Measurements from ENCODE around the gene PLPPR3.

Gene PLPPR3

DNA sequence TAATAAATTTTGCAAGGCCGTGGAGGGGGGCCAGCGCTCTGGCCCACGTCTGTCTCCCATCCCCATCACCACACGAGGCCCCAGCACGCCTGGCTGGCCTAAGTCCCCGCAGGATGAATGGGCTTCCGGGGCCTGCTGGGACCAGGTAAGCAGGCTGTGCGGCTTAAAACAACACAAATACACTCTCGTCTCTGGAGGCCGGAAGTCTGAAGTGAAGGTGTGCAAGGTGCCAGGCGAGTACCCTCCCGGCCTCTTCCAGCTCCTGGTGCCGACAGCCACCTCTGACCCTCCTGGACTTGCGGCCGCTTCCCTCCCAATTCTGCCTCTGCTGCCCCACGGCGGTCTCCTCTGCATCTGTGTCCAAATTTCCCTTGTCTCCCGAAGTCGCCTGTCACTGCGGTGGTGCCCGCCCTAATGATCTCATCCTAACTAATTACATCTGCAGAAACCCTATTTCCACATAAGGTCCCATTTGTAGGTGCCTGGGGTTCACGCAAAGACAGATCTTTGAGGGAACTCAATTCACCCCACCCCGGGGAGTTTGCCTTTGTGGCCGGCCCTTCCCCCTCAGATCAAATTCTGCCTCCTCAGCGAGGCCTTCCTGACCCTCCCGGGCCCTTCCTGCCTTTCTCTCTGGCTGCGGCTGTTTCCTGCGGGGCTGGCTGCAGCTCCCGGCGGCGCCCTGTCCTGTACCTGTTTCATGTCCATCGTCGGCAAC lies 32.6 kb downstream of the PLPPR3 start:
- TF ChIP-seq ZFX (IDR thresholded peaks at IDR 0.05; ENCODE audit: borderline replicate concordance), result no peak
- TF ChIP-seq, protein P1, sequence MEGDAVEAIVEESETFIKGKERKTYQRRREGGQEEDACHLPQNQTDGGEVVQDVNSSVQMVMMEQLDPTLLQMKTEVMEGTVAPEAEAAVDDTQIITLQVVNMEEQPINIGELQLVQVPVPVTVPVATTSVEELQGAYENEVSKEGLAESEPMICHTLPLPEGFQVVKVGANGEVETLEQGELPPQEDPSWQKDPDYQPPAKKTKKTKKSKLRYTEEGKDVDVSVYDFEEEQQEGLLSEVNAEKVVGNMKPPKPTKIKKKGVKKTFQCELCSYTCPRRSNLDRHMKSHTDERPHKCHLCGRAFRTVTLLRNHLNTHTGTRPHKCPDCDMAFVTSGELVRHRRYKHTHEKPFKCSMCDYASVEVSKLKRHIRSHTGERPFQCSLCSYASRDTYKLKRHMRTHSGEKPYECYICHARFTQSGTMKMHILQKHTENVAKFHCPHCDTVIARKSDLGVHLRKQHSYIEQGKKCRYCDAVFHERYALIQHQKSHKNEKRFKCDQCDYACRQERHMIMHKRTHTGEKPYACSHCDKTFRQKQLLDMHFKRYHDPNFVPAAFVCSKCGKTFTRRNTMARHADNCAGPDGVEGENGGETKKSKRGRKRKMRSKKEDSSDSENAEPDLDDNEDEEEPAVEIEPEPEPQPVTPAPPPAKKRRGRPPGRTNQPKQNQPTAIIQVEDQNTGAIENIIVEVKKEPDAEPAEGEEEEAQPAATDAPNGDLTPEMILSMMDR (IDR thresholded peaks at IDR 0.05), result no peak
- H3K27ac ChIP-seq, result no peak overlapping the region

DNA sequence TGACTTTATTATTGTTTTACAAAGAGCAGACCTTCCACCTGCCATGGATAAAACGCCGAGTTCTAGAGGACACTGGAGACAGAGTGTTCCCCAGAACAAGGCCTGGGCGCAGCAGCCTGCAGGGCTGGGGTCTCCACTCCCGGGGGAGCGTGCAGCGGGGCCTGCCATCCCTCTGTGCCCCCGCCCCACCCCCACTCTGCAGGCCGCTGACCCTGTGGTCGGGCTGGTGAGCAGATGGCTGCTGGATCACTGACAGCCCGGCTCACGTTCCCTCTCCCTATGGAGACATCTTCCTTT lies 33.1 kb downstream of the PLPPR3 start:
- H3K27ac ChIP-seq, result no peak overlapping the region
- no peak for TF ChIP-seq ZFX (IDR thresholded peaks at IDR 0.05; ENCODE audit: borderline replicate concordance)
- TF ChIP-seq, protein P1 (IDR thresholded peaks at IDR 0.05), result no peak

DNA sequence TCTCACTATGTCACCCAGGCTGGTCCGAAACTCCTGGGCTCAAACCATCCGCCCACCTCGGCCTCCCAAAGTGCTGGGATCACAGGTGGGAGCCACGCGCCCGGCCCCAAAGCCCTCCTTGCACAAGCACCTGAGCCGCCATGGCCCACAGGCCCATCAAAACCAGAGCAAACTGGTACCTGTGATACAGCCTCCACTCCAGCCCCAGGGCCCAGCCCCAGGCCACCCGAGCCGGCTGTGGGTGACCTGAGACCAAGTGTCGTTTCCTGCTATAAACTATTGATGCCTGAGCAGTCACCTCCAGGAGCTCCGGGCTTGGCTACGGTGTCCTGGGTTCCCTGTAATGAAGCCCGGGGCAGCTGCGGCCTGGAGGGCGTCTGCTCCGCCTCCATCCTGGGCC lies 34.2 kb downstream of the PLPPR3 start:
- H3K27ac ChIP-seq, result no peak overlapping the region
- TF ChIP-seq, protein P1 (IDR thresholded peaks at IDR 0.05), result no peak
- TF ChIP-seq ZFX (IDR thresholded peaks at IDR 0.05; ENCODE audit: borderline replicate concordance), result no peak

DNA sequence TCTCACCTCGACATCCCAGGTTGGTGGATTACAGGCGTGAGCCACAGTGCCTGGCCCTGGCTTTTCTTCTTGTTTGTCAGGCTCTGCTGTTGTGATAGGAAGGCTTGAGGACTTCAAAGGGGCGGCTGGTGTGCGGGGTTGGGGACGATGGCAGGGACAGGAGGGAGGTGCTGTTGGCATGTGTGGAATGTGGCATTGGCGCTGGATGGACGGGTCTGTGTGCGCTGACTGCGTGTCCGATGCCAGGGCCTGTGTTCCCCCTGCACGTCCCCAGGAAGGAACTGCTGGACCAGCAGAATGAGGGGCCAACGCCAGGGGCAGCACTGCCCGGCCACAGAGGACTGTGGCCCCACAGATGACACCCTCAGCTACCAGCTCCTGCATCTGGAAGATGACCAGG lies 37.2 kb downstream of the PLPPR3 start:
- no peak for TF ChIP-seq ZFX (IDR thresholded peaks at IDR 0.05; ENCODE audit: borderline replicate concordance)
- TF ChIP-seq, protein P1 (IDR thresholded peaks at IDR 0.05), result no peak
- no peak overlapping the region for H3K27ac ChIP-seq

DNA sequence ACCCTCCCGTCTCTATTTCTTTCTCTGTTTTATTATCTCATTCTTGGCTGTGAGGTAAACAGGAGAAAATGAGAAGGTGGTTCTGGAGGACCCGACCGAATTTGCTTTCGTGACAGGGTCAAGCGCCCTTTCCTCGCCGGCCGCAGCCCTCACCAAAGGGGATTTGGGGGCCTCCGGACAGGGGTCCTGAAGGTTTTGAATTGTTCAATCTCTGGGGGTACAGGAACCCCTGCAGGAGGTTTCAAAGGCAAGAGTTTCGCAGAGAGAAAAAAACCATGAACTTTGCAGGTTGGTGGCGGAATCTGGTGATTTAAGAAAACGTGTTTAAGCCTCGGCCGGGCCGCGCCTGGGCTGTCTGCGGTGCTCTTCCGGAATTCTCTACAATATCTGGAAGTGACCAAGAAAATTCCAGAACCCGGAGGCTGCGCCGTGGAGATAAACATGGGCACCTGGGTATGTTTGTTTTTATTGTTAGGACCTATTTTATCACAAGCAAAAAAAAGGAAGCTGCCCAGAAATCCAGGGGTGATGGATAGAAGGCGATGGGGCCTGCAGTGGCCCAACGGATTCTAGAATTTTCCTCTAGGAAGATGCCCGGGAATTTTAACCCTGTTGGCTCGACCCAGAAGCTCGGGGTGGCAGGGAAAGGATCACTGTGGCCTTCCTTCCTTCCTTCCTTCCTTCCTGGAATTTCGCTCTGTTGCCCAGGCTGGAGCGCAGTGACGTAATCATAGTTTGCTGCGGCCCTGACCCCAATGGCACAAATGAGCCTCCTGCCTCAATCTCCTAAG lies 38.7 kb downstream of the PLPPR3 start:
- H3K27ac ChIP-seq, result no peak overlapping the region
- TF ChIP-seq, protein P1 (IDR thresholded peaks at IDR 0.05), result no peak
- no peak for TF ChIP-seq ZFX (IDR thresholded peaks at IDR 0.05; ENCODE audit: borderline replicate concordance)

DNA sequence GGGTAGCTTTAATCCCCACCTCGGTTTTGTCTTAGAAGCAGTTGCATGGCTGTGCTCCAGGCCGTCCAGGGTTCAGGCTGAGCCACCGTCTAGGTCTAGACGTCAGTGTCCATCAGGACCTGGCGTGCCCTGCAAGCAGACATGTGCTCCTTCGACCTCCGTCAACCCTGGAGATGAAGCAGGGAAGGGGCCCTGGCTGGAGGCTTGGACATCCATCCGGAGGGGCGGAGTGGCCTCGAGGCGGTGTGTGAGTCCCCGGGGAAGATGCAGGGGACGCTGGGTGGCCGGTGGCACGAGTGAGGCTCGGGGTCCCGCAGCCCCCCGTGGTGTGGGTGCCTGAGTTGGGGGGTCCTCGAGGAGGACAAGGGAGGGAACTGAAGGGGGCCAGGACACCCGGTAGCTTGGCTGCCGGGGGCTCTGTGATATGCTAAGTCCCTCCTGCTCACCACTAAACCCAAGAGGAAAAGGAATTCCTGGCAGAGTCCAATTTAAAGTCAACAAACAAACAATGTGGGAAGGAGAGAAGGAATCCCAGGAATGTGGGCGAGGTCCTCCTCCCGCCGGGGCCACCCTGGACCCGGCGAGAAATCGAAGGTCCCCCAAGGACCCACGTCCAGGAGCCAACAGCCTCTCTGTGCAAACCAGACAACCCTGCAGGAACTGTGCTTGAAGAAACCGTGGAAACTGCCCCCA lies 39.4 kb downstream of the PLPPR3 start:
- no peak overlapping the region for H3K27ac ChIP-seq
- TF ChIP-seq ZFX (IDR thresholded peaks at IDR 0.05; ENCODE audit: borderline replicate concordance), result no peak
- TF ChIP-seq, protein P1 (IDR thresholded peaks at IDR 0.05), result no peak

DNA sequence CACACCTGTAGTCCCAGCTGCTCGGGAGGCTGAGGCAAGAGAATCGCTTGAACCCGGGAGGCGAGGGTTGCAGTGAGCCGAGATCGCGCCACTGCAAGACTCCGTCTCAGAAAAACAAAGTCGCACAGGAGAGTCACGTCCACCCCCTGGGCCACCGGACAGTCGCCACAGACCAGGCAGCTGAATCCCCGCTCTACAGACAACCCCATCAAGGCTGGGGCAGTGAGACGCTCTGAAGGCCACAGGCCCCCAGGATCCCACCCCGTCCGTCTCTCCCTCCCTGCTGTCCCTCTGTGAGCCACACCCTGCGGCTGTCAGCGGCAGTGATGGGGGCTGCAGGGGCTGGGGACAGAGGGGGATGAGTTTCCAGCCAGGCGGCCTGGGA lies 40.0 kb downstream of the PLPPR3 start:
- no peak overlapping the region for H3K27ac ChIP-seq
- TF ChIP-seq, protein P1 (IDR thresholded peaks at IDR 0.05), result no peak
- TF ChIP-seq ZFX (IDR thresholded peaks at IDR 0.05; ENCODE audit: borderline replicate concordance), result no peak

Measured in 22Rv1 (cell line).